H9 (cell line): ENCODE measurements around the gene INAFM1. TPM values are rescaled to one million over a fixed set of nuclear protein-coding genes. Genes with fewer than 3 reads are reported as not detected.

Experiments
- DNase-seq: peaks from one replicate; pipeline ENCODE4 v3.0.0-alpha.2; 2017
- H2AFZ ChIP-seq: one replicate; pipeline ENCODE4 v1.6.1; 2013; ENCODE audit warnings: mild to moderate bottlenecking, low read length, control low read depth, moderate library complexity
- H2AK5ac ChIP-seq: 2 replicates; pipeline ENCODE4 v1.6.1; 2013; ENCODE audit warnings: low read length, control low read depth, mixed read lengths; ENCODE audit not compliant: insufficient read length
- H2BK120ac ChIP-seq: one replicate; pipeline ENCODE4 v1.6.1; 2013; ENCODE audit warnings: low read depth, mild to moderate bottlenecking, low read length, control low read depth, inconsistent platforms; ENCODE audit not compliant: poor library complexity, severe bottlenecking
- H2BK12ac ChIP-seq: 2 replicates; pipeline ENCODE4 v1.6.1; 2013; ENCODE audit warnings: low read length, control low read depth, mixed read lengths, low read depth; ENCODE audit not compliant: insufficient read length
- H2BK15ac ChIP-seq: 2 replicates; pipeline ENCODE4 v1.6.1; 2013; ENCODE audit warnings: low read depth, low read length, control low read depth
- H2BK20ac ChIP-seq: one replicate; pipeline ENCODE4 v1.6.1; 2013; ENCODE audit warnings: low read depth, mild to moderate bottlenecking, low read length, control low read depth, inconsistent platforms; ENCODE audit not compliant: poor library complexity, severe bottlenecking
- H2BK5ac ChIP-seq: 2 replicates; pipeline ENCODE4 v1.6.1; 2013; ENCODE audit warnings: low read length, control low read depth, mixed read lengths; ENCODE audit not compliant: insufficient read length
- H3K14ac ChIP-seq: 2 replicates; pipeline ENCODE4 v1.6.1; 2013; ENCODE audit warnings: low read length, control low read depth; ENCODE audit not compliant: insufficient read depth
- H3K18ac ChIP-seq: 2 replicates; pipeline ENCODE4 v1.6.1; 2013; ENCODE audit warnings: low read depth, mild to moderate bottlenecking, mixed read lengths, low read length, control low read depth; ENCODE audit not compliant: insufficient read length
- H3K23ac ChIP-seq: 2 replicates; pipeline ENCODE4 v1.6.1; 2013; ENCODE audit warnings: low read length, control low read depth, mixed read lengths, low read depth; ENCODE audit not compliant: insufficient read length
- H3K23me2 ChIP-seq: 2 replicates; pipeline ENCODE4 v1.6.1; 2013; ENCODE audit warnings: low read depth, mild to moderate bottlenecking, mixed read lengths, low read length, control low read depth; ENCODE audit not compliant: insufficient read length, poor library complexity, severe bottlenecking
- H3K27ac ChIP-seq: 2 replicates; pipeline ENCODE4 v1.5.1; 2013; ENCODE audit warnings: low read length, control low read depth, mixed read lengths, low read depth; ENCODE audit not compliant: insufficient read length
- H3K27me3 ChIP-seq: 2 replicates; pipeline ENCODE4 v1.6.1; 2013; ENCODE audit warnings: low read length, control low read depth, inconsistent platforms; ENCODE audit not compliant: insufficient read depth
- H3K4ac ChIP-seq: 2 replicates; pipeline ENCODE4 v1.6.1; 2013; ENCODE audit warnings: low read depth, mild to moderate bottlenecking, control low read depth, inconsistent platforms, low read length, moderate library complexity
- H3K4me1 ChIP-seq: 2 replicates; pipeline ENCODE4 v1.6.1; 2013; ENCODE audit warnings: low read length, control low read depth, inconsistent platforms; ENCODE audit not compliant: insufficient read depth
- H3K4me2 ChIP-seq: 2 replicates; pipeline ENCODE4 v1.6.1; 2013; ENCODE audit warnings: low read length, control low read depth, mixed read lengths; ENCODE audit not compliant: insufficient read length, insufficient read depth
- H3K56ac ChIP-seq: 2 replicates; pipeline ENCODE4 v1.6.1; 2013; ENCODE audit warnings: low read depth, mild to moderate bottlenecking, mixed read lengths, low read length, control low read depth; ENCODE audit not compliant: insufficient read length
- H3K79me1 ChIP-seq: 2 replicates; pipeline ENCODE4 v1.6.1; 2013; ENCODE audit warnings: low read depth, mild to moderate bottlenecking, moderate library complexity, low read length, control low read depth, inconsistent platforms; ENCODE audit not compliant: insufficient read depth, poor library complexity, severe bottlenecking
- H3K79me2 ChIP-seq: 2 replicates; pipeline ENCODE4 v1.6.1; 2013; ENCODE audit warnings: low read length, control low read depth, inconsistent platforms; ENCODE audit not compliant: insufficient read depth
- H3K9ac ChIP-seq: 2 replicates; pipeline ENCODE4 v1.6.1; 2013; ENCODE audit warnings: low read length, control low read depth, mixed read lengths; ENCODE audit not compliant: insufficient read length; ENCODE audit errors: extremely low read depth
- H3K9me3 ChIP-seq: one replicate; pipeline ENCODE4 v1.6.1; 2013; ENCODE audit warnings: low read depth, low read length, inconsistent platforms; ENCODE audit not compliant: control insufficient read depth
- H3T11ph ChIP-seq: one replicate; pipeline ENCODE4 v1.6.1; 2013; ENCODE audit warnings: mild to moderate bottlenecking, low read length, control low read depth, inconsistent platforms
- H4K20me1 ChIP-seq: one replicate; pipeline ENCODE4 v1.6.1; 2013; ENCODE audit not compliant: control insufficient read depth, insufficient read length, insufficient read depth
- H4K5ac ChIP-seq: 2 replicates; pipeline ENCODE4 v1.6.1; 2013; ENCODE audit warnings: low read depth, mild to moderate bottlenecking, mixed read lengths, low read length, control low read depth; ENCODE audit not compliant: insufficient read length
- H4K8ac ChIP-seq: replicated peaks from 2 replicates; pipeline ENCODE4 v1.6.1; 2013; ENCODE audit warnings: low read length, control low read depth, mixed read lengths, low read depth; ENCODE audit not compliant: insufficient read length
- H4K91ac ChIP-seq: 2 replicates; pipeline ENCODE4 v1.6.1; 2013; ENCODE audit warnings: low read depth, mild to moderate bottlenecking, moderate library complexity, mixed read lengths, low read length, control low read depth; ENCODE audit not compliant: insufficient read length
- H3K27ac Mint-ChIP-seq, 3 experiments: 2 replicates in 2 of 3; 3 replicates in 1 of 3; pipeline ENCODE4 v1.8.0; 2020 to 2021; ENCODE audit warnings: mixed read lengths in 3 of 3, mild to moderate bottlenecking in 1 of 3, moderate library complexity in 1 of 3
- H3K27me3 Mint-ChIP-seq: 2 replicates; pipeline ENCODE4 v1.8.0; 2021; ENCODE audit warnings: low read depth, mild to moderate bottlenecking, moderate library complexity, mixed read lengths
- H3K36me3 Mint-ChIP-seq, 3 experiments: 2 replicates in 2 of 3; 3 replicates in 1 of 3; pipeline ENCODE4 v1.8.0; 2020 to 2021; ENCODE audit warnings: low read depth in 3 of 3, mixed read lengths in 3 of 3; ENCODE audit not compliant: insufficient read depth in 1 of 3
- H3K4me1 Mint-ChIP-seq, 2 experiments: 2 replicates each; pipeline ENCODE4 v1.8.0; 2020; ENCODE audit warnings: mixed read lengths in 2 of 2
- H3K4me3 Mint-ChIP-seq, 2 experiments: 2 replicates in 1 of 2; 3 replicates in 1 of 2; pipeline ENCODE4 v1.8.0; 2020 to 2021; ENCODE audit warnings: mild to moderate bottlenecking in 2 of 2, mixed read lengths in 2 of 2, moderate library complexity in 1 of 2
- H3K9me3 Mint-ChIP-seq, 2 experiments: 2 replicates in 1 of 2; 3 replicates in 1 of 2; pipeline ENCODE4 v1.8.0; 2020; ENCODE audit warnings: mild to moderate bottlenecking in 2 of 2, mixed read lengths in 2 of 2, moderate library complexity in 1 of 2
- CTCF ChIP-seq: fragments of 200-600 bp; sonication (generic); conservative IDR thresholded peaks from 3 replicates; pipeline ENCODE4 v1.8.0; 2021; ENCODE audit warnings: antibody characterized with exemption, mild to moderate bottlenecking
- WGBS: extraction: QIAGEN DNeasy Blood & Tissue Kit; methylation state at CpG from one replicate; pipeline ENCODE4 v1.1.7; 2013; ENCODE audit warnings: missing lambda C conversion rate, low lambda C conversion rate, mixed read lengths; ENCODE audit not compliant: insufficient read length; ENCODE audit errors: extremely low coverage; 5-methylcytosine and 5-hydroxymethylcytosine counted together
- total RNA-seq: library from RNA; stranded (reverse); gene quantifications from 2 replicates; pipeline ENCODE4 v1.2.1, GENCODE V29; 2021

Gene INAFM1
- total RNA-seq, 1 experiment from 2014 or later, result 8.5 TPM

- H3K27ac Mint-ChIP-seq, result peak overlapping the region in 1 of 3 experiments; percentile 51; a peak in 2 of 7 replicates
- H2BK15ac ChIP-seq, result no peak overlapping the region
- no peak overlapping the region for H3K18ac ChIP-seq
- H3K23me2 ChIP-seq, result peaks cover 17% of the 10 kb centered on the region
- no peaks in the 10 kb centered on the region for H3K27me3 ChIP-seq
- peak overlapping the region; percentile 11 for H3K4me2 ChIP-seq
- H3K4me1 Mint-ChIP-seq, result peaks cover 22 to 27% of the 10 kb centered on the region in 2 experiments
- no peaks in the 10 kb centered on the region for H3K9me3 Mint-ChIP-seq
- no peak overlapping the region for H2BK120ac ChIP-seq
- WGBS, result no CpG with 5 or more reads among the region's 82 CpGs
- H3K4ac ChIP-seq, result no peak overlapping the region
- no peak overlapping the region for H2BK5ac ChIP-seq
- H3K4me1 ChIP-seq, result peaks cover 5% of the 10 kb centered on the region
- no peak overlapping the region for H2BK20ac ChIP-seq
- peaks cover 13% of the 10 kb centered on the region for H3K27me3 Mint-ChIP-seq
- no peaks in the 10 kb centered on the region for H3K79me2 ChIP-seq
- TF ChIP-seq CTCF, result no peak
- H2AK5ac ChIP-seq, result no peak overlapping the region
- H4K91ac ChIP-seq, result no peak overlapping the region
- no peak overlapping the region for H3K56ac ChIP-seq
- H3K14ac ChIP-seq, result no peak overlapping the region
- H3K79me1 ChIP-seq, result no peaks in the 10 kb centered on the region
- peaks cover 7 to 22% (median 18%) of the 10 kb centered on the region in 3 experiments; a peak in 6 of 7 replicates for H3K36me3 Mint-ChIP-seq
- no peak for DNase-seq
- H2BK12ac ChIP-seq, result no peak overlapping the region
- no peak overlapping the region for H4K8ac ChIP-seq
- H3K27ac ChIP-seq, result no peak overlapping the region
- H4K20me1 ChIP-seq, result no peaks in the 10 kb centered on the region
- H2AFZ ChIP-seq, result no peak overlapping the region
- H3K23ac ChIP-seq, result no peak overlapping the region
- H3K4me3 Mint-ChIP-seq, result peak overlapping the region; percentile 68 to 82
- no peak overlapping the region for H3K9ac ChIP-seq
- no peak overlapping the region for H4K5ac ChIP-seq
- H3K9me3 ChIP-seq, result no peaks in the 10 kb centered on the region
- H3T11ph ChIP-seq, result no peak overlapping the region
Observed at GRCh38 chr19:47274891-47275761, 441 bp downstream of the INAFM1 start.
